Measurements from ENCODE around the gene KCNJ13.

DNA sequence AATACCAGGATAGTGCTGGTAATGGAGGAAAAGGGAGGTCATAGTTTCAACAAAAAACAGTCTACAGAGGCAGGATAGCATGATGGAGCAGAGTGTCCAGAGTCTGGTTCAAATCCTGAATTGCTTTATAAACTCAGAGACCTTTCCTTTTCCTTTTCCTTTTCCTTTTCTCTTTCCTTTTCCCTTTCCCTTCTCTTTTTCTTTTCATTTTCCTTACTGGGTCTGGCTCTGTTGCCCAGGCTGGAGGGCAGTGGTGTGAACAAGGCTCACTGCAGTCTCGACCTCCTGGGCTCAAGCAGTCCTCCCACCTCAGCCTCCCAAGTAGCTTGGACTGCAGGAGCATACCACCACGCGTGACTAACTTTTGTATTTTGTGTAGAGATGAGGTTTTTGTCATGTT is 47.6 kb downstream of the KCNJ13 start:
- TF ChIP-seq POLR2AphosphoS5 (IDR thresholded peaks at IDR 0.05; ENCODE audit: insufficient read depth in 1 of 2, low read depth in 1 of 2) (no peak), POLR2A (IDR thresholded peaks at IDR 0.05) (no peak)
- TF ChIP-seq, protein P1, sequence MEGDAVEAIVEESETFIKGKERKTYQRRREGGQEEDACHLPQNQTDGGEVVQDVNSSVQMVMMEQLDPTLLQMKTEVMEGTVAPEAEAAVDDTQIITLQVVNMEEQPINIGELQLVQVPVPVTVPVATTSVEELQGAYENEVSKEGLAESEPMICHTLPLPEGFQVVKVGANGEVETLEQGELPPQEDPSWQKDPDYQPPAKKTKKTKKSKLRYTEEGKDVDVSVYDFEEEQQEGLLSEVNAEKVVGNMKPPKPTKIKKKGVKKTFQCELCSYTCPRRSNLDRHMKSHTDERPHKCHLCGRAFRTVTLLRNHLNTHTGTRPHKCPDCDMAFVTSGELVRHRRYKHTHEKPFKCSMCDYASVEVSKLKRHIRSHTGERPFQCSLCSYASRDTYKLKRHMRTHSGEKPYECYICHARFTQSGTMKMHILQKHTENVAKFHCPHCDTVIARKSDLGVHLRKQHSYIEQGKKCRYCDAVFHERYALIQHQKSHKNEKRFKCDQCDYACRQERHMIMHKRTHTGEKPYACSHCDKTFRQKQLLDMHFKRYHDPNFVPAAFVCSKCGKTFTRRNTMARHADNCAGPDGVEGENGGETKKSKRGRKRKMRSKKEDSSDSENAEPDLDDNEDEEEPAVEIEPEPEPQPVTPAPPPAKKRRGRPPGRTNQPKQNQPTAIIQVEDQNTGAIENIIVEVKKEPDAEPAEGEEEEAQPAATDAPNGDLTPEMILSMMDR (IDR thresholded peaks at IDR 0.05), result no peak
